Measurements from ENCODE around the gene VAMP1.
"Not testable (repeated sequence)": the region's sequence is repeated elsewhere in the genome, so short reads cannot be mapped to it uniquely, and the experiment has no call there.

VAMP1 gene

GRCh38 chr12:6451348-6452244 lies 18.9 kb downstream of the VAMP1 start, which contains the start of gene TAPBPL:
Gene TAPBPL (plus strand): TSS chr12:6452042. CDS start chr12:6452249, 207 bp downstream.
- DNase-seq (ENCODE audit: low spot score): peak; percentile 78

DNA sequence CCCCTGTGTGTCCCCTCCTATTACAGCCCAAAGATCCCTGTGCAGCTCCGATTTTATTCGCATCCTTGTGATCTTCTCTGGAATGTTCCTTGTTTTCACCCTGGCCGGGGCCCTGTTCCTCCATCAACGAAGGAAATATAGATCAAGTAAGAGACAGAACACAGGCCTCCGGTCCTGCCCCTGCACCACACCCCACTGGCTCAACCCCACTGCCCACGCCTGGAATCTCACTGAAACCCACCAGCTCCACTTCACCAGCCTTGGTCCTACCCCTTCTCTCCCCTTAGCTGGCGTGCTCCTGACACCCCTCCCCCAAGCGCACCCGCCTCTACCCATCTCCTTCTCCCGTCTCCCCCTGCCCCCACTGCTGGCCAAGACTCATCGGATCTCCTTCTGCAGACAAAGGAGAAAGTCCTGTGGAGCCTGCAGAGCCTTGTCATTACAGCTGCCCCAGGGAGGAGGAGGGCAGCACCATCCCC lies 19.6 kb downstream of the VAMP1 start:
- no peak for DNase-seq (ENCODE audit: low spot score)

DNA sequence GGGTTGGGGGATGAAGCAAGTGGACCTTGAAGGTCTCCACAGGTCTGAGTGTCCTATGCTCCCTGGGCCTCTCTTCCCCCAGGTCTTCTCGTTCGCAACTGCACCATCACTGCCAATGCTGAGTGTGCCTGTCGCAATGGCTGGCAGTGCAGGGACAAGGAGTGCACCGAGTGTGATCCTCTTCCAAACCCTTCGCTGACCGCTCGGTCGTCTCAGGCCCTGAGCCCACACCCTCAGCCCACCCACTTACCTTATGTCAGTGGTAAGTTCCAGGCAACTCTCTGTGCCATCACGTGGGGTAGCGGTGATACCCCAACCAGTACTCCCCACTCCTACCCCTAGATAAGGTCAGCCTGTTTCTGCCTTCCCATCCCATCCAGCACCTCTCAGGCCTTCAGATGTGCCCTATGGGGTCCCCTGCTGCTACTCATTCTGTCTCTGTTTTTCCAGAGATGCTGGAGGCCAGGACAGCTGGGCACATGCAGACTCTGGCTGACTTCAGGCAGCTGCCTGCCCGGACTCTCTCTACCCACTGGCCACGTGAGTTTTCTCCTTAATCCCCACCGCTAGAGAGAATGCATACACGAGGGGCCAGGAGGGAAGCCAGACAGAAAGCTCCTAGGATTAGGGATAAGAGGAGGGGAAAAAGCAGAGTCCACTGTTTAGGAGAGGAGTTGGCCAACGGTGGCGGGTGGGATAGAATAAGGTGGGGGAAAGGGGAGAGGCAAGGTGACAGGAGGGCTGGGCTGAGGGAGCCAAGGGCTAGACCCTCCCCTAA lies 20.2 kb downstream of the VAMP1 start:
- DNase-seq (ENCODE audit: low spot score): no peak

GRCh38 chr12:6444704-6445688 lies 25.5 kb downstream of the VAMP1 start, which contains the start of gene CD27:
Gene CD27 (plus strand): TSS chr12:6444955. CDS start chr12:6445096, 141 bp downstream.
- DNase-seq (ENCODE audit: low spot score): no peak

DNA sequence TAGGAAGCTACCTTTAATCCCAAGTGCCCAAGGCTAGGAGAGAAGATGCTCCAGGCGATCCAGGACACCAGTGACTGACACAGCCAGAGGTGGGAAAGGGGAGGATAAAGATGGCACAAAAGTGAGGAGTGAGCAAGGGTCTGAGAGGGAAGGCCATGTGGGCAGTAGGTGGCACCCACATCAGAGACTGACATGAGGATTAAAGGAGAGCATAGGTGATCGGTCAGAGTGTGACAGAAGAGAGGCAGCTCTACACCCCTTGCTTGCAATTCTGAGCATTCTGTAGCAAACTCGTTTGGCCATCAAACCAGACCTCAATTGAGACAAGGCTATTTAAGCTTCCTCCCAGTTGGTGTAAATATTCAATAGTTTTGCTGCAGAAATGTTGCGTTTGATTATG lies 26.4 kb downstream of the VAMP1 start:
- DNase-seq (ENCODE audit: low spot score): no peak

GRCh38 chr12:6443361-6443983 lies 27.0 kb downstream of the VAMP1 start:
- DNase-seq (ENCODE audit: low spot score): no peak

DNA sequence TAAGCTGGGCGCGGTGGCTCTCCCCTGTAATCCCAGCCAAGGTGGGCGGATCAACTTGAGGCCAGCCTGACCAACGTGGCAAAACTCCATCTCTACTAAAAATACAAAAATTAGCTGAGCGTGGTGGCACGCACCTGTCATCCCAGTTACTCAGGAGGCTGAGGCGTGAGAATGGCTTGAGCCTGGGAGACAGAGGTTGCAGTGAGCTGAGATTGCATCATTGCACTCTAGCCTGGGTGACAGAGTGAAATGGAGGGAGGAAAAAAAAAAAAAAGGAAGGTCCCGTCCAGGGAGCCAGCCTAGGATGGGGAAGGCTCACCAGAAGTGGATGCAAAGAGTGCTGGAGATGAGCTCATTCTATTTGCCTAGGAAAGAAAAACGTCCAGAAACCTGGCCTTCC lies 27.6 kb downstream of the VAMP1 start:
- DNase-seq (ENCODE audit: low spot score): no peak

- DNase-seq (ENCODE audit: low spot score): no peak
Measured at GRCh38 chr12:6440391-6440790, 30.1 kb downstream of the VAMP1 start.

DNA sequence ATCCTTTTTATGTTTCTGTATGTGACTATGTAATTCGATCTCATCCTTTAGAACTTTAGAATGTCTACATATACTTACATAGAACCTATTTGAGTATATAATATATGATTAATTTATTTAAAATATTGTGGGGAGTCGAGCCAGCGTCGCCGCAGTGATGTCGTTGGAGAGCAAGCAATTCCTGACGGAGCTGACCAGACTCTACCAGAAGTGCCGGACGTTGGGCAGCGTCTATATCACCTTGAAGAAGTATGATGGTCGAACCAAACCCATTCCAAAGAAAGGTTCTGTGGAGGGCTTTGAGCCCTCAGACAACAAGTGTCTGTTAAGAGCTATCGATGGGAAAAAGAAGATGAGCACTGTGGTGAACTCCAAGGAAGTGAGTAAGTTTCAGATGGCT lies 32.1 kb downstream of the VAMP1 start:
- no peak for DNase-seq (ENCODE audit: low spot score)

GRCh38 chr12:6437586-6437985 lies 32.9 kb downstream of the VAMP1 start:
- DNase-seq (ENCODE audit: low spot score): no peak

- no peak for DNase-seq (ENCODE audit: low spot score)
Measured at GRCh38 chr12:6435961-6436715, 34.3 kb downstream of the VAMP1 start.

DNA sequence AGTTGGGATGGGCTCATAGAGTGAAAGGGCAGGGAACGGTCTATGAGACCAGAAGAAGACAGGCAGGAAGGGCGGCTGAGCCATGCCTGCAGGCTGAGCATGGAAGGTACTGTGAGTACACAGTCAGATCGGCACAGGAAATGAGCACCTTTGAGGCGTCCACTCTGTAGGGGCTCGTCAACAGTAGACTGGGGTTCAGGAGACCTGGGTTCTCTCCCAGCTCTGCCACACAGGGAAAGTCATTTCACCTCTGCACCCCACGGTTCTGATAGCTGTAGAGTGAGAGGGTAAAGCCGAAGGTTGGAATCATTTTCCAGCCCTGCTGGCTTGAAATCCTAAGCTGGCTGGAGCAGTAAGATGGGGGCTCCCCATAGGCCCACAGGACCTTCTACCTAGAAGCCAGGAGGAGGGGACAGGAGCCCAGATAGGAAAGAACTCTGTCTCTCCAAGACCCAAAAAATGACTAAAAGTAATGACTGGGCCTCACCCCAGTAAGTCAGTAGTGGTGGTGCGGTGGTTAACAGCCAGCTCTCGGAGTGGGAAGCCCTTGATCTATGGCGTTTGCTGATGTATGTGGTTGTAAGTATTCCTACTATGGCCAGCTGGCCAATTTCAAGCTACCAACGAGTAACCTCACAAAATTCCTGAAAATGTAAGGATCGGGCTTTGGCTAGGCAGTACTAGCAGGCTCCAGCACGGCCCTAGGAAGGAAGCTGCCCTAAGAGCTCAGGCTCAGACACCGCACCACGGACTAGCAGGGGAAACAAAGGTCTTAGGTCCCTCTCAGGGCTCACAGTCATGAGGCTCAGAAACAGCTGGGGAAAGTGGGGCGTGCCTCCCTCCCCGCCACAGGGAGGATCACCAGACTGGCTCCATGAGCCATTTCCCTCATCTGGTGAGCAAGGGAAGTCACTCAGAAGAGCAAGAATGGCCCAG lies 36.0 kb downstream of the VAMP1 start:
- DNase-seq (ENCODE audit: low spot score): no peak

GRCh38 chr12:6432991-6433390 lies 37.5 kb downstream of the VAMP1 start:
- DNase-seq (ENCODE audit: low spot score): no peak

DNA sequence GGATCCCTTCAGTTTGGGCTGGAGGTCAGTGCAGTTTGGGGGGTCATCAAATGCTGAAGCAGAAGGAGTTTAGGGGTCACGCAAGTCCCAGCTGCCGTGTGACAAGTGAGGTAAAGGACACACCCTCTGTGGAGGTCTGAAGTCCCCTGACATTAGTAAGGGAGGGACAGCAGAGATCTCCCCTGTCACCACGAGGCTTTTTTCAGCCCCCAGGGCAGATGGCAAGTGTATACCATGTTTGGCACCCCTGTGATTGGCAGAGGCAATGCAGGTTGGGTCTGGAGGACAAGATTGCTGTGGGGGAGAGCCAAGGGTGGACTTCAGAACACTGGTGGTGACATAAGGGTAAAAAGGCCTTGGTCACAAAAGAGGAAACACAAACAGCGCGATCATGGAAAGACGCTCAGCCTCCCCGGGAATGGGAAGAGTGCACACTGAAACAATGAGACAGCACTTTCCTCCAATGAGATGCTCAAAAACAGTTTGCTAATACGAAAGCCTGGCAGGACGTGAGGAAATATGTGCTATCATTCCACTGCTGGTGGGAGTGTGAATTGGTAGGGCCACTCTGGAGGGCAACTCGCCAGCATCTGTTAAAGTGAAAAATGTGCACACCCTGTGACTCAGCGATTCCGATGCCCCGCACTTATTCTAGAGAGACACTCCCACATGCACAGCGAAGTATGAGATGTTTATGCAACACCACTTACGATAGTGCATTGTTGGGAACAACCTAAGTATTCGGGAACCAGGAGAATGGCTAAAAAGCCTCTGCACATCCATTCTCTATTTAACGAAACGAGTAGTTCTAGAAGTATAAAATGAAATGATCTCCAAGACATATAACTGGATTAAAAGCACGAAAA lies 40.1 kb downstream of the VAMP1 start:
- DNase-seq (ENCODE audit: low spot score): peak; percentile 63

GRCh38 chr12:6428326-6428725 lies 42.2 kb downstream of the VAMP1 start:
- DNase-seq (ENCODE audit: low spot score): no peak

DNA sequence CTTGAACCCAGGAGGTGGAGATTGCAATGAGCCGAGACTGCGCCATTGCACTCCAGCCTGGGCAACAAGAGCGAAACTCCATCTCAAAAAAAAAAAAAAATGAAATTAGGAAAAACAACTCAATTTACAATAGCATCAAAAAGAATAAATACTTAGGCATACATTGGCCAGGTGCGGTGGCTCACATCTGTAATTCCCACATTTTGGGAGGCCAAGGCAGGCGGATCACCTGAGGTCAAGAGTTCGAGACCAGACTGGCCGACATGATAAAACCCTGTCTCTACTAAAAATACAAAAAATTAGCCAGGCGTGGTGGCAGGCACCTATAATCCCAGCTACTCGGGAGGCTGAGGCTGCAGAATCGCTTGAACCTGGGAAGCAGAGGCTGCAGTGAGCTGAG lies 42.7 kb downstream of the VAMP1 start:
- DNase-seq (ENCODE audit: low spot score): not testable (repeated sequence)

- no peak for DNase-seq (ENCODE audit: low spot score)
Measured at GRCh38 chr12:6426882-6427671, 43.4 kb downstream of the VAMP1 start.

Measured in kidney capillary endothelial cell (primary cell).